VCaP (cell line): ENCODE results near the gene SIGLEC11.

Source experiments
- H3K27ac ChIP-seq: fragments of 450-650 bp; 2 replicates; pipeline ENCODE4 v1.5.1; 2017
- TF ChIP-seq, protein P1 (sequence below): fragments of 450-650 bp; conservative IDR thresholded peaks from 2 replicates; pipeline ENCODE4 v1.5.1; 2017; ENCODE audit warnings: mild to moderate bottlenecking, moderate library complexity

Gene SIGLEC11

DNA sequence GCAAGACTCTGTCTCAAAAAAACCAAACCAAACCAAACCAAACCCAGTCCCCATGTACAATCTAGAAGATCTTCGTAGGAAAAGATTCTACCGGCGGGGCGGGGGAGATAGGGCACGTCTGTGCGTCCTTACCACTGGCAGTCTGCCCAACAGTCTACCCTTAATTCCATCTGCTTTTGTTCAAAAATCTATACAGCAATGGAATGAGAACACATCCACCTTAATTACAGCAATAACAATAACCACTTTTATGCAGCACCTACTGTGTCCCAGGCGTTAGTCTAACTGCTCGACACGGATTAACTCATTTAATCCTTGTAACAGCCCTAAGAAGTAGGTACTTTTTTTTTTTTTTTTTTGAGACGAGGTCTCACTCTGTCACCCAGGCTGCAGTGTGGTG lies 34.5 kb downstream of the SIGLEC11 start:
- TF ChIP-seq, protein P1, sequence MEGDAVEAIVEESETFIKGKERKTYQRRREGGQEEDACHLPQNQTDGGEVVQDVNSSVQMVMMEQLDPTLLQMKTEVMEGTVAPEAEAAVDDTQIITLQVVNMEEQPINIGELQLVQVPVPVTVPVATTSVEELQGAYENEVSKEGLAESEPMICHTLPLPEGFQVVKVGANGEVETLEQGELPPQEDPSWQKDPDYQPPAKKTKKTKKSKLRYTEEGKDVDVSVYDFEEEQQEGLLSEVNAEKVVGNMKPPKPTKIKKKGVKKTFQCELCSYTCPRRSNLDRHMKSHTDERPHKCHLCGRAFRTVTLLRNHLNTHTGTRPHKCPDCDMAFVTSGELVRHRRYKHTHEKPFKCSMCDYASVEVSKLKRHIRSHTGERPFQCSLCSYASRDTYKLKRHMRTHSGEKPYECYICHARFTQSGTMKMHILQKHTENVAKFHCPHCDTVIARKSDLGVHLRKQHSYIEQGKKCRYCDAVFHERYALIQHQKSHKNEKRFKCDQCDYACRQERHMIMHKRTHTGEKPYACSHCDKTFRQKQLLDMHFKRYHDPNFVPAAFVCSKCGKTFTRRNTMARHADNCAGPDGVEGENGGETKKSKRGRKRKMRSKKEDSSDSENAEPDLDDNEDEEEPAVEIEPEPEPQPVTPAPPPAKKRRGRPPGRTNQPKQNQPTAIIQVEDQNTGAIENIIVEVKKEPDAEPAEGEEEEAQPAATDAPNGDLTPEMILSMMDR, result no peak
- H3K27ac ChIP-seq, result peak overlapping the region; percentile 99; the same call in 1 of the 2 replicates

DNA sequence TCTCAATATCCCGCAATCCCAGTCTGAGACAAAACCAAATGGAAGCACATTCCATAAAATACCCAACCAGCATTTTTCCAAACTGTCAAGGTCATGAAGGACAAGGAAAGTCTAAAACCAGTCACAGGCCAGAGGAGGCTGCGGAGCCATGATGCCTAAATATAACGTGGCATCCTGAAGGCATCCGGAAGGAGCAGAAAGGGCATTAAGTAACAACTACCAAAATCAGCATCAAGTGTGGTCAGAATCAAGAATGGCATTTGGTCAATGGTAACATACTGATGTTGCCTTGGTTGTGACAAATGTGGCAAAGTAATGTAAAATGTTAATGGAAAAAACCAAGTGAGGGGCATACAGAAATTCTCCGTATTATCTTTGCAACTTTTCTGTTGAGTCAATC lies 35.5 kb downstream of the SIGLEC11 start:
- TF ChIP-seq, protein P1, result no peak
- H3K27ac ChIP-seq, result 0 out of 2 replicates have a peak overlapping the region, but pooled peaks have one; percentile 20

DNA sequence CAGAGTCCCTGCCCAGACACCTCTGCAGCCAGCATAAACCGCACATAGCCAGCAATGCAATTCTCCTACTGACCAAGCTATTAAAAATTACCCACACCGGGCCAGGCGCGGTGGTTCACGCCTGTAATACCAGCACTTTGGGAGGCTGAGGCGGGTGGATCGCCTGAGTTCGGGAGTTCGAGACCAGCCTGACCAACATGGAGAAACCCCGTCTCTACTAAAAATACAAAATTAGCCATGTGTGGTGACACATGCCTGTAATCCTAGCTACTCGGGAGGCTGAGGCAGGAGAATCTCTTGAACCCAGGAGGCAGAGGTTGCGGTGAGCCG lies 36.1 kb downstream of the SIGLEC11 start:
- 0 out of 2 replicates have a peak overlapping the region, but pooled peaks have one; percentile 20 for H3K27ac ChIP-seq

DNA sequence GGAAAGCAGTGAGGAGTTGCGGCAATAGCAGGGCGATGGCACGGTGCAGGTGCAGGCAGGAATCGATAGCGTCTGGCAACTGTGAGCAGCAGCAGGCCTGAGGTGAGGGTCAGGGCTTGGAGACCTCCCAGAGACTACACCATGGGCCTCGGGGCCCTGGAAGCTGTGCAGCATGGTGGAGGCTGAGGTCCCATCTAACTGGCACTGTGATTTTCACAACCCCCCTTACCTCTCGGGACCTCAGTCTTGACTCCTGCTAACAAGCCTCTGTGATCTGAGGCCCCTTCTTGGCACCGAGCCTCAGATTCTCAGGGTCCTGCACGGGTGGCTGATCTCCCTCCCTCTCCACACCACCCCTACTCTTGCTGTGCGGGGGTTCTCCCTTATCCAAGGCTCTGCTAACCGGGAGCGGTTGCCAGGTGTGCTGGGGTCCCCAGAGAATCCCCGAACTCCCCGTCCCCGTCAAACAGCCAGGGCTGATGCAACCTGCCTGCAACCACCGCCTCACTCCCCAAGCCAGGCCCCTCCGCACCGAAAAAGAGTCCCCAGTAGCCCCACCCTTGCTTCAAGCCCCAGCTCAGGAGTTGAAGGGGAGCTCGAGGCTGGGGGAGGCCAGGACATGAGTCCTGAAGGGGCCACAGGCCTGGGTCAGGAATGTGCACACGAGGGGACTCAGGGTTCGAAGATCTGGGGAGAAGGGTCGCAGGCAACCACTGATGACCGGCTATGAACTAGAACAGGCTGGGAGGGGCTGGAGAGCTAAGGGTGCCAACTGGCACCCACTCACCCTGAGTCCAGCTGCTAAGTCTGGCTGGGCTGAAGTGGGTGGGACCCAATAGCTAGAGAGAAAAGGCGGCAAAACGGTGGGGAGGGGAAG lies 36.7 kb downstream of the SIGLEC11 start:
- H3K27ac ChIP-seq, result peak overlapping the region; percentile 20; the same call in 1 of the 2 replicates
- TF ChIP-seq, protein P1, result no peak

DNA sequence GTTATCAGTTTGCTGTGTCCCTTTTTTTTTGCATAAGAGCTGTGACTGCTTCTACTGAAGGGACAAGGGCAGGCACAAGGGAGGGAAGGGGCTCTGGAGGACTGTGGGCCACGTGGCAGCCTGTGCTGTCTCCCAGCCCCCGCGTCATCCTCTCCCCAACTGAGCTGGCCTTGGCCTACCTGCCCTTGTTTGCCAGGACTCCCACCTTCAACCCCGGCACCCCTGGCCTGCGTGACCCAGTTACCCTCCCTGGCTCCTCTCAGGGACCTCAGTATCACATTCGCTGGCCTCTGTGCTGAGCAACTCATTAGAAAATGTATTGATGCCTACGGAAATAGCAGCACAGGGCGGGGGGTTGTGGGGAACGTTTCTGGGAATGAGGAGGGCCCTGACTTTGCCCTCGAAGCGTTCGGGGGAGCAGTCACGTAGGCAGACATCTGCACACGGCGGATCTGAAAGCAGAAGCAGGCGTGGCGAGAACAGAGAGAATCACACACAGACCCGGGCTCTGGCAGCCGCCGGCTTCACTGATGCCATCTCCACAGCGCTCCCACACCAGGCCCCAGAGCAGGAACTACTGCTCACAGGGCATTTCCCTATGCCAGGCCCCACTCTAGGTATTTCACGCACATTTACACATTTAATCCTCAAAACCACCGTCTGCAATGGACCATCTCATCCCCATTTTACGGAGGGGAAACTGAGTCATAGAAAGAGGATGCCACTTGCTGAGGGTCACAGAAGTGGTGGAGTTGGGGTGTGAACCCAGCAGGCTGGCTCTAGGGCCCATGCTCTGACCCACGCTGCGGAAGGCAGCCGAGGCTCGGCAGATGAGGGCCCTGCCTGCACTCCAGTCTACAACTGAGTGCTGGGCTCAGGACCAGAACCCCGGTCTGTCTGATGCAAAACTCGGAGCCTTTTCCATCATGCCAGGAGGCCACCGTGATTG lies 37.6 kb downstream of the SIGLEC11 start:
- TF ChIP-seq, protein P1, result no peak
- H3K27ac ChIP-seq, result peak overlapping the region; percentile 20; the same call in 1 of the 2 replicates

DNA sequence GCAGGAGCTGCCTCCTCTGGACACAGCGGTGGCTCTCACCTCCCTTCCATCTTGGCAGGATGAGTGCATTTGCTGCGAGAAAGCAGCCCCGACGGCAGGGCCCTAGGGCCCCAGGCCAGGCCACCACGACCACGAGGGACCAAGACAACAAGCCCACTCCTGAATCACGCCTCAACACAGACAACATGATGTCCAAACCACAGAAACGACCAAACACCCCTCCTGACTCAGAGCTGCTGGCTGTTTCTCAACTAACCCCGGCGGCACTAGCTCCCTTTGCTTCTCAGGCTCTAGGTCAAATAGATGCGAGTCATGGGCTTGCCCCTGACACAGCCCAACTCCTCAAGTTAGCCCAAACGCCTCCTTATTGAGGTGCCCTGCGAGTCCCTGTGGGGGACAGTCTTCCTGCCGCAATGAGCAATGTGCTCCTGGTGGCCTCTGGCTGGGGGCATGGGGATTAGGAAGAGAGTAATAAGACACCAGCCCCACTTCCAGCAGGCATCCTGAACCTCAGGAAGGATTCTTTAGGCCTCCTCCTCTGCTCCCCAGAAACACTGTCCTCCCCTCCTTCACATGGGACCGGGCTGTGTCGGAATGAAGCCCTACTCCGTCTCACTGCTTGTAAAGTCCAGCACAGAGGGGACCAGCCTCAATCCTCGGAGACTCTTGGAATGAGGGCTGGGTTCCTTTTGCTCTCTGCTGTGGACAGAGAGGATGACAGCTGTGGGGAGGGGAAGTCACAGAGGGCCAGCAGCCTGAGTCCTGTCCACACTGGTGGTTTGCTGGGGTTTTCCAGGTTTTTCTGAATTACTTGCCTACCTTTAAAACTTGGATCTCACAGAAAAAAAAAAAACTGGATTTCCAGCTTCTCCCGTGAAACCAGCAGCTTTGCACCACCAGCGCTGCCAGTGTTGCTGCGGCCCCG lies 38.8 kb downstream of the SIGLEC11 start:
- TF ChIP-seq, protein P1, result no peak
- H3K27ac ChIP-seq, result no peak overlapping the region

DNA sequence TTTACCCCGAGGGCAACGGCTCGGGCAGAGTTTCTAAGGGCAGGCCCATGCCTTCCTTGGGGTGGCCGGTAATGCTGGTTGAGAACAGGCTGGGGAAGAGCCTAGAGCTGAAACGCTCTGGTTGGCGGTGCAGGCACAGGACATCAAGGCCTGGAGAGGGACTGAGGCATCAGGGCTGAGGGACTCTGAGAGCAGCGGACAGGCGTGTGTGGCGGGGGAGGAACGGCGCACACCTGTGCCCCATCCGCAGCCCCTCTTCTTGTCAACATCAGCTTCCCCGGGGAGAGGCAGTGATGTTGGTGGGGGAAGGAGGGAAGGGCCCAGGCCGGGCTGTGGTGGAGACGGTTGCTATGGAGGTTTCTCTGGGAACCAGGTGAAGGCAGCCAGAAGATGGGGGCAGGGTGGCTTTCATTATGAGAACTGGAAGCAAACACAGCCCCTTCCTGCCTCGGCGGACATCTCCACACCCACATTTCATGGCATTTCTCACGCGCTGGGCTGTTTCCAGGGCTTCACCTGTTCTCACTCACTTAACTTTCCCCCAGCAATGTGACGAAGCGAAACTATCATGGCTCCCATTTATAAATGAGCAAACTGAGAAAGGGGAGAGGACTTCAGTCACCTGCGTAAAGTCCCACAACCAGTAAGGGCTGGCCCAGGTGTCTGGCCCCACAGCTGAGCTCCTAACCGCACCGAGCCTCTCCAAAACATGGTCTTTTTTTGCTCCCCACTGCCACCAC lies 40.2 kb downstream of the SIGLEC11 start:
- 0 out of 2 replicates have a peak overlapping the region, but pooled peaks have one; percentile 7 for H3K27ac ChIP-seq
- TF ChIP-seq, protein P1, result no peak
